Ovary (tissue), 9 donors: Measurements from ENCODE around the gene HIP1. TPM values are rescaled to one million over a fixed set of nuclear protein-coding genes. Genes with fewer than 3 reads are reported as not detected.
"Not testable (repeated sequence)": the region's sequence is repeated elsewhere in the genome, so short reads cannot be mapped to it uniquely, and the experiment has no call there.

ENCODE experiments used
- DNase-seq, 5 donors: peaks; one replicate each; pipeline ENCODE4 v3.0.0-alpha.2; 2019 to 2020
- H3K27ac ChIP-seq, 2 donors: fragments of 200-600 bp; one replicate each; pipeline versions ENCODE4 v1.5.1 to v1.8.0; 2019 to 2022
- H3K27me3 ChIP-seq: fragments of 200-600 bp; one replicate; pipeline ENCODE4 v1.8.0; 2022
- H3K36me3 ChIP-seq: fragments of 200-600 bp; sonication (generic); one replicate; pipeline ENCODE4 v1.5.1; 2019
- H3K4me1 ChIP-seq: one replicate; pipeline ENCODE4 v1.8.1; 2013; ENCODE audit warnings: mild to moderate bottlenecking, moderate library complexity; ENCODE audit not compliant: insufficient read depth
- H3K4me3 ChIP-seq: fragments of 200-600 bp; sonication (generic); one replicate; pipeline ENCODE4 v1.5.1; 2017
- H3K9me3 ChIP-seq, 2 donors: fragments of 200-600 bp in 1 of 2; sonication (generic) in 1 of 2; one replicate each; pipeline versions ENCODE4 v1.5.1 to v1.8.1; 2013 to 2019; ENCODE audit warnings: mild to moderate bottlenecking in 1 of 2, moderate library complexity in 1 of 2
- CTCF ChIP-seq, 3 donors: fragments of 450-650 bp in 2 of 3; fragments of 200-600 bp in 1 of 3; IDR thresholded peaks; one replicate each; pipeline versions ENCODE4 v1.5.1 to v1.8.0; 2016 to 2022; ENCODE audit warnings: antibody characterized with exemption in 3 of 3, mild to moderate bottlenecking in 1 of 3
- EP300 ChIP-seq: sonication (generic); formaldehyde crosslinking; IDR thresholded peaks from one replicate; pipeline ENCODE4 v1.6.1; 2017; ENCODE audit warnings: antibody characterized with exemption
- POLR2A ChIP-seq: fragments of 450-650 bp; IDR thresholded peaks from one replicate; pipeline ENCODE4 v1.6.1; 2017; ENCODE audit warnings: antibody characterized with exemption, mild to moderate bottlenecking, moderate library complexity
- WGBS, 3 donors: extraction: QIAGEN DNeasy Blood & Tissue Kit in 1 of 3; methylation state at CpG; one replicate each; pipeline versions ENCODE4 v1.1.5 to v1.1.7; 2013 to 2017; 5-methylcytosine and 5-hydroxymethylcytosine counted together
- intact Hi-C, 4 donors: fragments of 100-400 bp; cut with DNase I; formaldehyde crosslinking; loops; one replicate each; pipeline versions ENCODE4 v1.11.0 to v1.15.1; 2022 to 2023
- polyA plus RNA-seq, 2 donors: library from polyadenylated mRNA; stranded (reverse); fragments of 200-250 nt in 1 of 2; fragments of 350-450 nt in 1 of 2; fragmentation: Illumina TruSeq in 1 of 2; extraction: RNeasy Lipid Tissue Mini Kit (QIAGEN cat#74804) in 1 of 2; gene quantifications; one replicate each; pipeline ENCODE4 v1.2.3, GENCODE V29; 2013 to 2014
- total RNA-seq, 7 donors: library from RNA; depleted of rRNA in 2 of 7; stranded (reverse); fragments of >200 nt in 2 of 7; fragmentation: NEBNext Ultra II Directional in 3 of 7; extraction: Animal tissue kit (Norgen Biotek cat#: 25700) in 3 of 7; gene quantifications; one replicate each; pipeline versions ENCODE4 v1.1.0 to v1.2.4, GENCODE V29; 2016 to 2023
- donor health status: DM: no; HTN: no; CAD: no; lungs with moderate emphysema.
- donor health status: DM: no; HTN: no; CAD: no.
- donor health status: Bipolar disorder and iron deficiency.
- donor health status: DM: yes; HTN: yes; CAD: no.
- donor health status: DM: no; HTN: no; CAD: no.
- donor health status: DM: yes; HTN: yes; CAD: no.

Gene HIP1
- total and polyA plus RNA-seq, 9 donors, result 9.4 to 31.4 (median 16.8) TPM

- intact Hi-C loops, result no loop called here
- H3K27ac ChIP-seq, result no peak overlapping the region
- no peaks in the 10 kb centered on the region for H3K27me3 ChIP-seq
- TF ChIP-seq EP300 (no peak), POLR2A (no peak)
- 42 to 43% (median 42%) methylated on average over 15 of the region's 15 CpGs for WGBS, 3 donors
- H3K36me3 ChIP-seq, result no peaks in the 10 kb centered on the region
- no peak for DNase-seq
- H3K4me3 ChIP-seq, result no peak overlapping the region
- no peaks in the 10 kb centered on the region for H3K9me3 ChIP-seq
- peaks cover 10% of the 10 kb centered on the region for H3K4me1 ChIP-seq
Measured at GRCh38 chr7:75732764-75733630, 5.7 kb downstream of the HIP1 start.

- TF ChIP-seq EP300 (no peak), POLR2A (no peak), CTCF (IDR thresholded peaks at IDR 0.05) (no peak)
- Histone ChIP-seq H3K27ac (no peak overlapping the region), H3K27me3 (no peaks in the 10 kb centered on the region), H3K4me3 (no peak overlapping the region), H3K36me3 (no peaks in the 10 kb centered on the region), H3K9me3 (no peaks in the 10 kb centered on the region), H3K4me1 (peaks cover 14% of the 10 kb centered on the region)
- intact Hi-C loops, result no loop called here
- DNase-seq, result no peak
- WGBS, 3 donors, result 85 to 87% (median 86%) methylated on average over 12 of the region's 12 CpGs
Measured at GRCh38 chr7:75732016-75732521, 6.7 kb downstream of the HIP1 start.

- intact Hi-C loops, result no loop called here
- Histone ChIP-seq H3K9me3 (no peaks in the 10 kb centered on the region), H3K27ac (no peak overlapping the region), H3K36me3 (no peaks in the 10 kb centered on the region), H3K27me3 (no peaks in the 10 kb centered on the region), H3K4me3 (no peak overlapping the region), H3K4me1 (peaks cover 15% of the 10 kb centered on the region)
- DNase-seq, result no peak
- TF ChIP-seq CTCF (IDR thresholded peaks at IDR 0.05) (no peak), POLR2A (no peak)
- 74 to 82% (median 81%) methylated on average over 4 of the region's 4 CpGs for WGBS, 3 donors
Measured at GRCh38 chr7:75729851-75730274, 8.9 kb downstream of the HIP1 start.

GRCh38 chr7:75727881-75728593 is 10.7 kb downstream of the HIP1 start:
- Histone ChIP-seq H3K4me3 (no peak overlapping the region), H3K27me3 (no peaks in the 10 kb centered on the region), H3K4me1 (peaks cover 10% of the 10 kb centered on the region), H3K9me3 (no peaks in the 10 kb centered on the region), H3K36me3 (no peaks in the 10 kb centered on the region), H3K27ac (peak overlapping the region in 1 of 2 donors; percentile 36)
- intact Hi-C loops, result no loop called here
- DNase-seq, result peak; percentile 25 to 48 (median 41)
- TF ChIP-seq CTCF (IDR thresholded peaks at IDR 0.05), result no peak
- no peak for TF ChIP-seq EP300
- TF ChIP-seq POLR2A, result no peak
- WGBS, 3 donors, result 56 to 60% (median 59%) methylated on average over 8 of the region's 8 CpGs

- H3K9me3 ChIP-seq, intact Hi-C loops, H3K27me3 ChIP-seq, H3K4me3 ChIP-seq, H3K36me3 ChIP-seq, H3K27ac ChIP-seq: not testable (repeated sequence)
- 16 to 34% (median 22%) methylated on average over 6 of the region's 6 CpGs for WGBS, 3 donors
- H3K4me1 ChIP-seq, result peaks cover 13% of the 10 kb centered on the region
- peak in 1 of 5 donors; percentile 27 for DNase-seq
Measured at GRCh38 chr7:75727351-75727750, 11.4 kb downstream of the HIP1 start.
